GM12878 (cell line): ENCODE results near the gene DNAI7. TPM values are rescaled to one million over a fixed set of nuclear protein-coding genes. Genes with fewer than 3 reads are reported as not detected.

Source experiments
- ATAC-seq: fragments of 200-7000 bp; cut with Tn5 transposase; 3 replicates; pipeline ENCODE4 v1.9.1; 2020; ENCODE audit warnings: mild to moderate bottlenecking, moderate library complexity
- BruUV-seq: library from RNA; stranded (reverse); fragments of 400-500 nt; replicated peaks from 2 replicates; lab custom pipeline; 2021; lab: Mats Ljungman, UMichigan
- CTCF ChIA-PET: fragments of 300-600 bp; sonication (Branson Sonifier 250); formaldehyde crosslinking; extraction: SDS; loops from one replicate; lab custom pipeline; 2021; ENCODE audit warnings: inconsistent platforms; lab: Yijun Ruan, JAX
- POLR2A ChIA-PET: fragments of 350-600 bp; formaldehyde crosslinking; extraction: SDS; loops from one replicate; lab custom pipeline; 2021; ENCODE audit warnings: inconsistent platforms; lab: Charles Lee
- RAD21 ChIA-PET: fragments of 300-600 bp; sonication (Branson Sonifier 250); formaldehyde crosslinking; loops from one replicate; lab custom pipeline; 2023; ENCODE audit warnings: antibody characterized with exemption; ENCODE audit not compliant: unreplicated experiment; lab: Charles Lee
- SMC1A ChIA-PET: fragments of 300-600 bp; sonication (Branson Sonifier 250); formaldehyde crosslinking; loops from one replicate; lab custom pipeline; 2023; ENCODE audit not compliant: unreplicated experiment, uncharacterized antibody; lab: Charles Lee
- DNase-seq: peaks from one replicate; pipeline ENCODE4 v3.0.0-alpha.2; 2011; ENCODE audit warnings: low read depth, low spot score
- FAIRE-seq: peaks from 3 replicates; lab custom pipeline; 2011; peaks lifted over from hg19 to GRCh38; lab: Jason Lieb, UNC
- H2AFZ ChIP-seq: 2 replicates; pipeline ENCODE4 v1.6.0; 2011; ENCODE audit warnings: low read depth, low read length, control low read depth; ENCODE audit not compliant: control insufficient read depth
- H3K27ac ChIP-seq: 2 replicates; pipeline ENCODE4 v1.5.1; 2011; ENCODE audit warnings: control low read depth; ENCODE audit not compliant: control insufficient read depth, insufficient read depth
- H3K27me3 ChIP-seq, 2 experiments: replicated peaks in 1 of 2; 2 replicates each; pipeline versions ENCODE4 v1.6.0 to v1.6.1; 2011; ENCODE audit warnings: low read length in 1 of 2; ENCODE audit not compliant: control insufficient read depth in 2 of 2, insufficient read depth in 2 of 2
- H3K36me3 ChIP-seq, 2 experiments: 2 replicates each; pipeline ENCODE4 v1.5.1; 2011; ENCODE audit warnings: low read length in 1 of 2; ENCODE audit not compliant: control insufficient read depth in 2 of 2, insufficient read depth in 2 of 2
- H3K4me1 ChIP-seq: 2 replicates; pipeline ENCODE4 v1.6.1; 2011; ENCODE audit warnings: mild to moderate bottlenecking, low read length, moderate library complexity, mixed read lengths; ENCODE audit not compliant: control insufficient read depth, insufficient read depth
- H3K4me2 ChIP-seq: 2 replicates; pipeline ENCODE4 v1.6.0; 2011; ENCODE audit warnings: control low read depth; ENCODE audit not compliant: control insufficient read depth, insufficient read depth
- H3K4me3 ChIP-seq: fragments of 200-600 bp; sonication (generic); 2 replicates; pipeline ENCODE4 v1.5.1; 2016
- H3K79me2 ChIP-seq: 2 replicates; pipeline ENCODE4 v1.6.0; 2011; ENCODE audit warnings: low read length; ENCODE audit not compliant: control insufficient read depth, insufficient read depth
- H3K9ac ChIP-seq: 2 replicates; pipeline ENCODE4 v1.8.0; 2011; ENCODE audit warnings: low read length, control low read depth, mixed read lengths; ENCODE audit not compliant: control insufficient read depth, insufficient read depth
- H3K9me3 ChIP-seq: replicated peaks from 3 replicates; pipeline ENCODE4 v1.5.1; 2011; ENCODE audit warnings: mild to moderate bottlenecking, low read length; ENCODE audit not compliant: control insufficient read depth, insufficient read depth
- H4K20me1 ChIP-seq: 2 replicates; pipeline ENCODE4 v1.6.0; 2011; ENCODE audit not compliant: control insufficient read depth, insufficient read depth
- ATF3 ChIP-seq: IDR thresholded peaks from 2 replicates; pipeline ENCODE4 v1.6.1; 2011; ENCODE audit warnings: low read depth, mild to moderate bottlenecking, low read length, moderate library complexity, borderline replicate concordance; ENCODE audit errors: extremely low read depth
- CBFB ChIP-seq: IDR thresholded peaks from 2 replicates; pipeline ENCODE4 v1.6.1; 2016; ENCODE audit warnings: antibody characterized with exemption, low read depth
- CHD4 ChIP-seq: fragments of 200-600 bp; sonication (generic); IDR thresholded peaks from 2 replicates; pipeline ENCODE4 v1.6.1; 2016; ENCODE audit warnings: mild to moderate bottlenecking
- HDAC6 ChIP-seq: fragments of 200-600 bp; sonication (generic); IDR thresholded peaks from one replicate; pipeline ENCODE4 v1.8.0; 2017; ENCODE audit warnings: antibody characterized with exemption; ENCODE audit not compliant: unreplicated experiment
- IRF4 ChIP-seq: IDR thresholded peaks from 2 replicates; pipeline ENCODE4 v1.6.1; 2011; ENCODE audit warnings: low read depth, low read length
- MEF2A ChIP-seq: IDR thresholded peaks from 2 replicates; pipeline ENCODE4 v1.6.1; 2011; ENCODE audit warnings: low read depth, mild to moderate bottlenecking, low read length, moderate library complexity; ENCODE audit not compliant: insufficient read depth
- NFYB ChIP-seq: IDR thresholded peaks from 2 replicates; pipeline ENCODE4 v1.6.1; 2011; ENCODE audit warnings: low read depth, mild to moderate bottlenecking, low read length, improper control_type of control experiment, moderate library complexity; ENCODE audit not compliant: insufficient read depth
- NRF1 ChIP-seq: conservative IDR thresholded peaks from 2 replicates; pipeline ENCODE4 v1.6.1; 2011; ENCODE audit warnings: mild to moderate bottlenecking, low read depth, low read length, improper control_type of control experiment
- PML ChIP-seq: IDR thresholded peaks from 2 replicates; pipeline ENCODE4 v1.6.1; 2012; ENCODE audit warnings: low read length, inconsistent platforms
- SIN3A ChIP-seq: IDR thresholded peaks from 2 replicates; pipeline ENCODE4 v1.6.1; 2012; ENCODE audit warnings: low read depth, low read length, improper control_type of control experiment
- SMAD1 ChIP-seq: fragments of 450-650 bp; IDR thresholded peaks from 2 replicates; pipeline ENCODE4 v1.6.1; 2018; ENCODE audit warnings: mild to moderate bottlenecking, low read depth; ENCODE audit not compliant: partially characterized antibody
- SMAD5 ChIP-seq: IDR thresholded peaks from 2 replicates; pipeline ENCODE4 v1.6.1; 2016; ENCODE audit warnings: antibody characterized with exemption, low read depth
- SP1 ChIP-seq: IDR thresholded peaks from one replicate; pipeline ENCODE4 v1.6.1; 2011; ENCODE audit warnings: low read depth, low read length
- SUZ12 ChIP-seq: fragments of 200-600 bp; sonication (generic); IDR thresholded peaks from one replicate; pipeline ENCODE4 v1.6.1; 2018; ENCODE audit warnings: antibody characterized with exemption, mild to moderate bottlenecking; ENCODE audit not compliant: unreplicated experiment
- USF1 ChIP-seq: IDR thresholded peaks from 2 replicates; pipeline ENCODE4 v1.6.1; 2011; ENCODE audit warnings: borderline replicate concordance, low read depth, mild to moderate bottlenecking, moderate library complexity, mixed read lengths, low read length; ENCODE audit not compliant: insufficient read depth; ENCODE audit errors: extremely low read length
- USF2 ChIP-seq: IDR thresholded peaks from 2 replicates; pipeline ENCODE4 v1.6.1; 2011; ENCODE audit warnings: low read depth, low read length, improper control_type of control experiment, borderline replicate concordance
- ZBED1 ChIP-seq: IDR thresholded peaks from 2 replicates; pipeline ENCODE4 v1.6.1; 2016; ENCODE audit warnings: borderline replicate concordance
- ZBTB4 ChIP-seq: fragments of 450-650 bp; formaldehyde crosslinking; IDR thresholded peaks from 2 replicates; pipeline ENCODE4 v1.4.0; 2022; ENCODE audit warnings: mild to moderate bottlenecking, moderate library complexity
- ZNF274 ChIP-seq: IDR thresholded peaks from one replicate; pipeline ENCODE4 v1.8.0; 2011; ENCODE audit not compliant: insufficient read length, insufficient read depth
- in situ Hi-C: fragments of 300-500 bp; cut with MboI; formaldehyde crosslinking; loops from 9 replicates; pipeline ENCODE4 v1.14.3; 2018; ENCODE audit warnings: mixed read lengths
- intact Hi-C: fragments of 100-400 bp; cut with micrococcal nuclease; formaldehyde crosslinking; loops from one replicate; pipeline ENCODE4 v1.14.2; 2022; ENCODE audit not compliant: unreplicated experiment
- polyA plus RNA-seq, 11 experiments: library from polyadenylated mRNA; depleted of rRNA in 4 of 11; unstranded in 6 of 11; stranded (reverse) in 5 of 11; fragments of >200 nt; fragmentation: Nextera tagmentation in 4 of 11; fragmentation: Illumina TruSeq in 1 of 11; extraction: Ambion mirVana in 4 of 11; extraction: Trizol in 1 of 11; gene quantifications; 1 replicate in 1 of 11; 2 replicates in 10 of 11; pipeline versions ENCODE4 v1.2.1 to v1.2.3, GENCODE V29; 2011 to 2016; ENCODE audit warnings: inconsistent platforms in 2 of 11, missing spikeins in 2 of 11, low read depth in 1 of 11
- total RNA-seq, 4 experiments: library from RNA; depleted of rRNA in 3 of 4; stranded (reverse); fragments of >200 nt in 3 of 4; fragmentation: Illumina TruSeq in 1 of 4; extraction: Trizol in 1 of 4; gene quantifications; 2 replicates each; pipeline versions ENCODE4 v1.2.1 to v1.2.3, GENCODE V29; 2013 to 2021

DNAI7 gene
- total and polyA plus RNA-seq, 10 of the 15 experiments (the other 5 are each of a cell fraction or from before 2014, with no cell fraction given), result 0.05 to 0.48 (median 0.13) TPM; not detected in 4

GRCh38 chr12:25189656-25190055 lies 5.3 kb downstream of the DNAI7 start:
- intact Hi-C loops (no loop called here), in situ Hi-C loops (no loop called here)
- no peak for FAIRE-seq
- ChIA-PET SMC1A (interaction anchor here (1.0 to 1.3 kb wide), 3 partner anchors 35 to 198 kb away, joined by 3 read pairs; no protein-coding TSS in a partner anchor), POLR2A (interaction anchor here (0.6 kb wide), 1 partner anchor 32 kb away, joined by 3 read pairs; no protein-coding TSS in a partner anchor), CTCF (no interaction called here), RAD21 (no interaction called here)
- Histone ChIP-seq H4K20me1 (no peaks in the 10 kb centered on the region), H3K27me3 (no peaks in the 10 kb centered on the region), H3K4me3 (no peak overlapping the region), H3K9me3 (no peaks in the 10 kb centered on the region), H3K4me2 (no peak overlapping the region), H3K79me2 (no peaks in the 10 kb centered on the region), H3K27ac (no peak overlapping the region), H3K4me1 (peaks cover 10% of the 10 kb centered on the region), H3K9ac (no peak overlapping the region), H3K36me3 (no peaks in the 10 kb centered on the region), H2AFZ (no peak overlapping the region)
- BruUV-seq, result no TSS peak
- ATAC-seq, result no peak
- no peak for DNase-seq
- TF ChIP-seq HDAC6 (no peak), ZBTB4 (CRISPR knock-in tag) (no peak), SMAD5 (no peak), SUZ12 (no peak), CBFB (no peak), CHD4 (no peak), PML (no peak), NFYB (no peak), SP1 (no peak), USF2 (no peak), IRF4 (no peak), SMAD1 (no peak), SIN3A (no peak), MEF2A (no peak), USF1 (no peak), ZNF274 (no peak), ATF3 (no peak), NRF1 (no peak), ZBED1 (no peak)
